Kidney epithelial cell (primary cell): ENCODE data around the gene ZNF367. TPM values are rescaled to one million over a fixed set of nuclear protein-coding genes. Genes with fewer than 3 reads are reported as not detected.
"Not testable (repeated sequence)": the region's sequence is repeated elsewhere in the genome, so short reads cannot be mapped to it uniquely, and the experiment has no call there.

Experiments used
- DNase-seq: peaks from one replicate; pipeline ENCODE4 v3.0.0-alpha.2; 2010; ENCODE audit warnings: low read depth
- H3K27me3 ChIP-seq: 2 replicates; pipeline ENCODE4 v1.6.0; 2011; ENCODE audit warnings: low read length; ENCODE audit not compliant: control insufficient read depth, insufficient read depth
- H3K36me3 ChIP-seq: 2 replicates; pipeline ENCODE4 v1.5.1; 2011; ENCODE audit warnings: low read length; ENCODE audit not compliant: control insufficient read depth, insufficient read depth
- H3K4me3 ChIP-seq: 2 replicates; pipeline ENCODE4 v1.5.1; 2011; ENCODE audit warnings: low read depth, mild to moderate bottlenecking, control low read depth, low read length
- total RNA-seq: library from RNA; depleted of rRNA; stranded (reverse); fragments of >200 nt; gene quantifications from 2 replicates; pipeline ENCODE4 v1.2.3, GENCODE V29; 2015
- TF ChIP-seq, protein P1 (sequence below): IDR thresholded peaks from 2 replicates; pipeline ENCODE4 v1.5.1; 2011; ENCODE audit warnings: mild to moderate bottlenecking, moderate library complexity, low read length, control low read depth, inconsistent platforms; ENCODE audit not compliant: insufficient read depth, poor library complexity, severe bottlenecking

ZNF367 gene
- total RNA-seq, 1 donor from 2014 or later: 2.4 TPM

DNA sequence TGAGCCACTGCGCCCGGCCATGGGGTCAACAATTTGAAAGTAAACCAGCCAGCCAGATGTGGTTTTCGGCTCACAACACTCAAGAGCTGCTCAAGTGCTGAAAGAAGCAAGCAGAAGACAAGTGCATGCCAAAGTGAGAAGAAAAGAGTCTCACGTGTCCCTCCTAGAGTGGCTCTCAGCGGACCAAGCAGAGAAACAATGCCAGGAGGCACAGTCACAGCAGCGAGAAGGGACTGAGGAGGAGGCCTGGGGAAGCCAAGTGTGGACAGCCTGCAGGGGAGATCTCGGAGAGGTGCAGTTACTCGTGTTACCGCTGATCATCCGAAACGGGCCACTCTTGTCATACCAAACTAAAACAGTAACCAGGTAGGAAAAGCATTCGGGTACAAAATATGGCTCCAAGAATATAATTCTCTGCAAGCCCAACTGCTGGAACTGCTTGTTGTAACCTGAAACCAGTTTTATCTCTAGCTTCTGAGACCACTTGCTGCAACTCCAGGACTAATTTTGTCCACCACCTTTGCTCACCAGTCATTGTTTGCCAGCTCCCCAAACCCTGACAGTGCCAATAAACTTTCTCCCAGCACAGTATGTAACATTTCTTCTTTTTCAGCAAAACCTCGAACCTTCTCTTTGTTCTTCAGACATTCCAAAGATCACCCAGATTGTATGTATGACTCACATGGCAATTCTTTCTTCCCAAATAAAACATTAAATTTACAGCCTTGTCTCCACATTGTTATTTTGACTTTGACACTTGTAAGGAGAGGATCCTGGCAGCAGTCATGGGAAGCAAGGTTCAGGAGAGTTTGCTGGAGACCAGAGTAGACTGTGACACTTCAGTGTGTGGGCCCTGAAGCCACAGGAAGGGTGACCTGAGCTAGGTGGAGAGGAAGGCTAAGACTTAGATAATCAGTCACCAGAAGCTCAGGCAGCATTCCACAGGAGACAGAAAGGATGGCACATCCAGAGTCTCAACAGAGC, 41.0 kb downstream of the ZNF367 start:
- DNase-seq: peak; percentile 34
- TF ChIP-seq, protein P1, sequence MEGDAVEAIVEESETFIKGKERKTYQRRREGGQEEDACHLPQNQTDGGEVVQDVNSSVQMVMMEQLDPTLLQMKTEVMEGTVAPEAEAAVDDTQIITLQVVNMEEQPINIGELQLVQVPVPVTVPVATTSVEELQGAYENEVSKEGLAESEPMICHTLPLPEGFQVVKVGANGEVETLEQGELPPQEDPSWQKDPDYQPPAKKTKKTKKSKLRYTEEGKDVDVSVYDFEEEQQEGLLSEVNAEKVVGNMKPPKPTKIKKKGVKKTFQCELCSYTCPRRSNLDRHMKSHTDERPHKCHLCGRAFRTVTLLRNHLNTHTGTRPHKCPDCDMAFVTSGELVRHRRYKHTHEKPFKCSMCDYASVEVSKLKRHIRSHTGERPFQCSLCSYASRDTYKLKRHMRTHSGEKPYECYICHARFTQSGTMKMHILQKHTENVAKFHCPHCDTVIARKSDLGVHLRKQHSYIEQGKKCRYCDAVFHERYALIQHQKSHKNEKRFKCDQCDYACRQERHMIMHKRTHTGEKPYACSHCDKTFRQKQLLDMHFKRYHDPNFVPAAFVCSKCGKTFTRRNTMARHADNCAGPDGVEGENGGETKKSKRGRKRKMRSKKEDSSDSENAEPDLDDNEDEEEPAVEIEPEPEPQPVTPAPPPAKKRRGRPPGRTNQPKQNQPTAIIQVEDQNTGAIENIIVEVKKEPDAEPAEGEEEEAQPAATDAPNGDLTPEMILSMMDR: no peak
- H3K27me3 ChIP-seq: no peaks in the 10 kb centered on the region
- H3K36me3 ChIP-seq: no peaks in the 10 kb centered on the region
- no peak overlapping the region for H3K4me3 ChIP-seq

DNA sequence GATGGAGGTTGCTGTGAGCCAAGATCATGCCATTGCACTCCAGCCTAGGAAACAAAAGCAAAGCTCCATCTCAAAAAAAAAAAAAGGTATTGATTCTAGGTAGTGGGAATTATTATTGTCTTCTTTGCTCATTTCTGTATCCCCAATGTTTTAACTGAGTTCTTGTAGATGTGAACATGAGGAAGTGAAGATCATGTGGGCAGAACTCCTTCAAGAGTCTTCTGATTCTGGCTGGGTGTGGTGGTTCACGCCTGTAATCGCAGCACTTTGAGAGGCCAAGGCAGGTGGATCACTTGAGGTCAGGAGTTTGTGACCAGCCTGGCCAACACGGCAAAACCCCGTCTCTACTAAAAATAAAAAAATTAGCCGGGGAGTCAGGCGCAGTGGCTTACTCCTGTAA, 42.7 kb downstream of the ZNF367 start:
- not testable (repeated sequence) for H3K27me3 ChIP-seq, H3K36me3 ChIP-seq, DNase-seq, H3K4me3 ChIP-seq

DNA sequence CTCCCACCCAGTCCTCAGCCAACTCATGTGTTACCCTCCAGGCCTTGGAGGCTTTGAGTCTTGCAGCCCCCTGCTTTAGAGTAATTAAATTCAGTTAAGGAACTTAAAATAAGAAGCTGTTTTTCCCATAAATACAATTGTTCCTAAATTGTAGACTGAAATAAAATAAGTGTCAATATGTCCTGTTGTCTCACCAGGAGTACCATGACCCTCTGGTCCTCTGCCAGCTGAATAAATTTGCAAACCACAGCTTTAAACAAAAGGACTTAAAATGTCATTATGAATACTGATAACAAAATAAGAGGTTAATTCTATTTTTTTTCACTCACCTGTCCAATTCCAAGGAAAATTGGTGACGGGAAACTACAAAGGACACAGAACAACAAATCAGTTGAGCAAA, 50.2 kb downstream of the ZNF367 start:
- no peak overlapping the region for H3K4me3 ChIP-seq
- no peaks in the 10 kb centered on the region for H3K36me3 ChIP-seq
- TF ChIP-seq, protein P1: no peak
- no peaks in the 10 kb centered on the region for H3K27me3 ChIP-seq
- DNase-seq: no peak

DNA sequence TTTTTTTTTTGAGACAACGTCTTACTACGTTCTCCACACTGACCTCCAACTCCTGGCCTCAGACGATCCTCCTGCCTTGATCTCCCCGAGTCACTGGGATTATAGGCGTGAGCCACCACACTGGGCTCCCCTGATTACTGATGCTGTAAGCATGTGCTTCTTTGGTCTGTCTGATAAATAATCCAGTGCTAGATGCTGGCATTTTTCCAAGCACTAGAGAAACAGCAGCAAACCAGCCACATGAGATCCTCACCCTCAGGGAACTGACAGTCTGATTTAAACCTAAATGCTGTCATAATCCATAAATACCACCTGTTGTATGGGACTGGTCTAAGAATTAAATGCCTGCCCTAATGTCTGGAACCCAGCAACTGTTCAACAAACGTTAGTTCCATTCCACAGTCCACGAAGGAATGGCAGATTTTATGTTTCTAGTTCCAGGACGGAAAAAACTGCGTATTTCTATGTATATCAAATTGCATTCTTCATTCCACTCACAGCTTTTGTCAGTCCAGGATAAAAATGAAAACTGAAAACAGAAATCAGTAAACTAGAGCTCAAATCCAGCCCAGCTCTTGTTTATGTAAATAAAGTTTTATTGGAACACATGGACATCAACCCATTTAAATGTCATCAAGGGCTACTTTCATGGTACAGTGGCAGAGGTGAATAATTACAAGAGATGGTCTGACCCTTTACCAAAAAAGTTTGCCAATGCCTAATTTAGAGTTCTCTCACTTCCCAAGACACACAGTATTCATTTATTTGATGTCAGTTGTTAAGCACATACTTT, 54.8 kb downstream of the ZNF367 start:
- Histone ChIP-seq H3K4me3 (no peak overlapping the region), H3K36me3 (no peaks in the 10 kb centered on the region), H3K27me3 (no peaks in the 10 kb centered on the region)
- no peak for DNase-seq
- TF ChIP-seq, protein P1: no peak

DNA sequence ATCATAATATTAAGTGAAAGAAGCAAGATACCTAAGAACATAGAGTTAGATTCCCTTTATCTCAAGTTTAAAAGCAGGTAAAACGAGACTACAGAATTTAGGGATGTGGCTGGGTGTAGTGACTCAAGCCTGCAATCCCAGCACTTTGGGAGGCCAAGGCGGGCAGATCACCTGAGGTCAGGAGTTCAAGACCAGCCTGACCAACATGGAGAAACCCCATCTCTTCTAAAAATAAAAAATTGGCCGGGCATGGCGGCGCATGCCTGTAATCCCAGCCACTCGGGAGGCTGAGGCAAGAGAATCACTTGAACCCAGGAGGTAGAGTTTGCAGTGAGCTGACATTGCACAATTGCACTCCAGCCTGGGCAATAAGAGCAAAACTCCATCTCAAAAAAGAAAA, 56.1 kb downstream of the ZNF367 start:
- not testable (repeated sequence) for H3K4me3 ChIP-seq, H3K36me3 ChIP-seq, H3K27me3 ChIP-seq, DNase-seq

DNA sequence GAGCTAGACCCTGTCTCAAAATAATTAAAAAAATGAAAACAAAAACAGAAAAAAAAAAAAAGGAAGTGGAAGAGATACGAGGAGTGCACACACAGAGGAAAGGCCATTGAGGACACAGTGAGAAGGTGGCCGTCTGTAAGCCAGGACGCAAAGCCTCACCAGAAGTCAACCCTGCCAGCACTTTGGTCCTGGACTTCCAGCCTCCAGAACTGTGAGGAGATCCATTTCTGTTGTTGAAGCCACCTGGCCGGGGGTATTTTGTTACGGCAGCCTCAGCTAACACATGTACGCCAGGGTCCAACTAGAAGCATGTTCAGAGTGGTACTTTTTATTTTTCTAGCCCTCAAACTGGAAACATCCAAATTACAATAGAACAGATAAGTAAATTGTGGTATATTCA, 56.5 kb downstream of the ZNF367 start:
- Histone ChIP-seq H3K4me3 (no peak overlapping the region), H3K36me3 (no peaks in the 10 kb centered on the region), H3K27me3 (no peaks in the 10 kb centered on the region)
- TF ChIP-seq, protein P1: no peak
- DNase-seq: no peak
